ENCODE data around the gene BSG. TPM values are rescaled to one million over a fixed set of nuclear protein-coding genes. Genes with fewer than 3 reads are reported as not detected.
"Not testable (repeated sequence)": the region's sequence is repeated elsewhere in the genome, so short reads cannot be mapped to it uniquely, and the experiment has no call there.

The BSG gene
- total RNA-seq, 1 experiment from 2014 or later, result 618 TPM

GRCh38 chr19:602391-603301 is 30.2 kb downstream of the BSG start:
- CTCF ChIA-PET, result no interaction called here
- TF ChIP-seq CTCF (IDR thresholded peaks at IDR 0.05; ENCODE audit: insufficient read depth in 1 of 2, low read depth in 1 of 2, low read length in 1 of 2, severe bottlenecking in 1 of 2, unreplicated experiment in 1 of 2), result no peak
- BruUV-seq (replicated peaks), result no TSS peak

GRCh38 chr19:603302-603639 is 30.9 kb downstream of the BSG start:
- H3K36me3 ChIP-seq (ENCODE audit: control insufficient read depth, insufficient read depth, low read length); DNase-seq; H3K27ac Mint-ChIP-seq (ENCODE audit: unreplicated experiment); H3K4me3 Mint-ChIP-seq (ENCODE audit: unreplicated experiment); H3K27me3 Mint-ChIP-seq (ENCODE audit: insufficient read depth, unreplicated experiment); H3K4me3 ChIP-seq (ENCODE audit: low read depth, low read length); intact Hi-C loops (cut with micrococcal nuclease; ENCODE audit: unreplicated experiment); H3K27me3 ChIP-seq (replicated peaks; ENCODE audit: control insufficient read depth, insufficient read depth, low read length); H3K4me1 ChIP-seq; BruUV-seq (replicated peaks); CTCF ChIA-PET; H3K9me3 Mint-ChIP-seq (ENCODE audit: unreplicated experiment); POLR2A ChIA-PET; H3K4me1 Mint-ChIP-seq (ENCODE audit: low read depth, unreplicated experiment); H3K9me3 ChIP-seq; H3K36me3 Mint-ChIP-seq (ENCODE audit: insufficient read depth, unreplicated experiment): not testable (repeated sequence)

More at GRCh38 chr19:602391-603301, 30.2 kb downstream of the BSG start:
- POLR2A ChIA-PET, result no interaction called here
- Mint-ChIP-seq H3K4me1 (ENCODE audit: low read depth, unreplicated experiment) (no peaks in the 10 kb centered on the region), H3K36me3 (ENCODE audit: insufficient read depth, unreplicated experiment) (no peaks in the 10 kb centered on the region), H3K4me3 (ENCODE audit: unreplicated experiment) (no peak overlapping the region), H3K9me3 (ENCODE audit: unreplicated experiment) (no peaks in the 10 kb centered on the region), H3K27ac (ENCODE audit: unreplicated experiment) (no peak overlapping the region), H3K27me3 (ENCODE audit: insufficient read depth, unreplicated experiment) (no peaks in the 10 kb centered on the region)
- H3K9me3 ChIP-seq, result no peaks in the 10 kb centered on the region; the same call in 1 of the 2 replicates
- intact Hi-C loops (cut with micrococcal nuclease; ENCODE audit: unreplicated experiment), result no loop called here
- no peak for DNase-seq
- H3K36me3 ChIP-seq (ENCODE audit: control insufficient read depth, insufficient read depth, low read length), result no peaks in the 10 kb centered on the region
- H3K4me1 ChIP-seq, result no peaks in the 10 kb centered on the region
- H3K27me3 ChIP-seq (replicated peaks; ENCODE audit: control insufficient read depth, insufficient read depth, low read length), result no peaks in the 10 kb centered on the region
- no peak overlapping the region for H3K4me3 ChIP-seq (ENCODE audit: low read depth, low read length)

GRCh38 chr19:603779-604178 is 31.4 kb downstream of the BSG start:
- H3K4me1 Mint-ChIP-seq (ENCODE audit: low read depth, unreplicated experiment); H3K36me3 Mint-ChIP-seq (ENCODE audit: insufficient read depth, unreplicated experiment); H3K4me1 ChIP-seq; H3K27me3 ChIP-seq (replicated peaks; ENCODE audit: control insufficient read depth, insufficient read depth, low read length); H3K9me3 ChIP-seq; H3K27ac Mint-ChIP-seq (ENCODE audit: unreplicated experiment); H3K4me3 Mint-ChIP-seq (ENCODE audit: unreplicated experiment); DNase-seq; H3K9me3 Mint-ChIP-seq (ENCODE audit: unreplicated experiment); POLR2A ChIA-PET; H3K27me3 Mint-ChIP-seq (ENCODE audit: insufficient read depth, unreplicated experiment); BruUV-seq (replicated peaks); H3K36me3 ChIP-seq (ENCODE audit: control insufficient read depth, insufficient read depth, low read length); H3K4me3 ChIP-seq (ENCODE audit: low read depth, low read length); intact Hi-C loops (cut with micrococcal nuclease; ENCODE audit: unreplicated experiment): not testable (repeated sequence)
- CTCF ChIA-PET, result interaction anchor here (0.7 kb wide), 1 partner anchor 21 kb away, joined by 3 read pairs; no protein-coding TSS in a partner anchor

- no peaks in the 10 kb centered on the region; the same call in 1 of the 2 replicates for H3K9me3 ChIP-seq
- no peak for TF ChIP-seq CTCF (IDR thresholded peaks at IDR 0.05; ENCODE audit: insufficient read depth in 1 of 2, low read depth in 1 of 2, low read length in 1 of 2, severe bottlenecking in 1 of 2, unreplicated experiment in 1 of 2)
- no peak overlapping the region for H3K27ac Mint-ChIP-seq (ENCODE audit: unreplicated experiment)
- DNase-seq, result peak; percentile 31 to 54
- H3K4me3 ChIP-seq (ENCODE audit: low read depth, low read length), result no peak overlapping the region
- no peaks in the 10 kb centered on the region for H3K36me3 Mint-ChIP-seq (ENCODE audit: insufficient read depth, unreplicated experiment)
- H3K4me3 Mint-ChIP-seq (ENCODE audit: unreplicated experiment), result no peak overlapping the region
- H3K27me3 ChIP-seq (replicated peaks; ENCODE audit: control insufficient read depth, insufficient read depth, low read length), result no peaks in the 10 kb centered on the region
- CTCF ChIA-PET, result interaction anchor here (0.7 kb wide), 1 partner anchor 21 kb away, joined by 3 read pairs; no protein-coding TSS in a partner anchor
- H3K4me1 Mint-ChIP-seq (ENCODE audit: low read depth, unreplicated experiment), result no peaks in the 10 kb centered on the region
- no TSS peak for BruUV-seq (replicated peaks)
- no peaks in the 10 kb centered on the region for H3K36me3 ChIP-seq (ENCODE audit: control insufficient read depth, insufficient read depth, low read length)
- no peaks in the 10 kb centered on the region for H3K4me1 ChIP-seq
- intact Hi-C loops (cut with micrococcal nuclease; ENCODE audit: unreplicated experiment), result no loop called here
- H3K27me3 Mint-ChIP-seq (ENCODE audit: insufficient read depth, unreplicated experiment), result no peaks in the 10 kb centered on the region
- POLR2A ChIA-PET, result no interaction called here
- no peaks in the 10 kb centered on the region for H3K9me3 Mint-ChIP-seq (ENCODE audit: unreplicated experiment)
Observed at GRCh38 chr19:604355-604754, 32.0 kb downstream of the BSG start.

Measured in Caco-2 (cell line).